Stimulated activated CD8-positive, alpha-beta memory T cell treated with anti-CD3 and anti-CD28 coated beads, Interleukin-15, amount 100 ng/mL, for 4 hours (primary cell): ENCODE results near the gene ANKFY1.
"Not testable (repeated sequence)": the region's sequence is repeated elsewhere in the genome, so short reads cannot be mapped to it uniquely, and the experiment has no call there.

ENCODE experiments used
- DNase-seq, 2 donors: peaks; one replicate each; pipeline ENCODE4 v3.0.0-alpha.2; 2020; ENCODE audit warnings: low read depth in 2 of 2

The ANKFY1 gene

GRCh38 chr17:4156750-4157381 is 106.9 kb downstream of the ANKFY1 start:
- no peak for DNase-seq

GRCh38 chr17:4155980-4156620 is 107.7 kb downstream of the ANKFY1 start:
- no peak for DNase-seq

- DNase-seq = no peak
These were observed 109.6 kb downstream of the ANKFY1 start for GRCh38 chr17:4154201-4154600.

- DNase-seq = no peak
These were observed 111.3 kb downstream of the ANKFY1 start for GRCh38 chr17:4152471-4152870.

- DNase-seq = no peak
These were observed 113.7 kb downstream of the ANKFY1 start for GRCh38 chr17:4150096-4150495.

GRCh38 chr17:4148611-4149308 is 115.0 kb downstream of the ANKFY1 start:
- DNase-seq = no peak

GRCh38 chr17:4147751-4148310 is 115.9 kb downstream of the ANKFY1 start:
- DNase-seq = no peak

- no peak for DNase-seq
These were observed 117.1 kb downstream of the ANKFY1 start for GRCh38 chr17:4146641-4147040.

GRCh38 chr17:4144422-4144747 is 119.4 kb downstream of the ANKFY1 start:
- DNase-seq = no peak

- peak; percentile 80 to 81 for DNase-seq
These were observed 120.0 kb downstream of the ANKFY1 start for GRCh38 chr17:4143563-4144421.

- peak; percentile 1 to 6 for DNase-seq
These were observed 121.5 kb downstream of the ANKFY1 start for GRCh38 chr17:4142107-4142900.

GRCh38 chr17:4140125-4140524 is 123.7 kb downstream of the ANKFY1 start:
- no peak for DNase-seq

GRCh38 chr17:4138906-4139526 is 124.8 kb downstream of the ANKFY1 start:
- not testable (repeated sequence) for DNase-seq

- DNase-seq = no peak
These were observed 127.4 kb downstream of the ANKFY1 start for GRCh38 chr17:4136373-4136772.

GRCh38 chr17:4135489-4135888 is 128.3 kb downstream of the ANKFY1 start:
- no peak for DNase-seq

- no peak for DNase-seq
These were observed 129.1 kb downstream of the ANKFY1 start for GRCh38 chr17:4134721-4135120.

GRCh38 chr17:4130715-4131114 is 133.1 kb downstream of the ANKFY1 start:
- no peak for DNase-seq

- no peak for DNase-seq
These were observed 136.2 kb downstream of the ANKFY1 start for GRCh38 chr17:4127555-4127954.

GRCh38 chr17:4125552-4125951 is 138.2 kb downstream of the ANKFY1 start:
- no peak for DNase-seq

- no peak for DNase-seq
These were observed 138.8 kb downstream of the ANKFY1 start for GRCh38 chr17:4124999-4125398.

- DNase-seq = no peak
These were observed 143.4 kb downstream of the ANKFY1 start for GRCh38 chr17:4120332-4120731.
